Measurements from ENCODE around the gene PDE8B.

Gene PDE8B

DNA sequence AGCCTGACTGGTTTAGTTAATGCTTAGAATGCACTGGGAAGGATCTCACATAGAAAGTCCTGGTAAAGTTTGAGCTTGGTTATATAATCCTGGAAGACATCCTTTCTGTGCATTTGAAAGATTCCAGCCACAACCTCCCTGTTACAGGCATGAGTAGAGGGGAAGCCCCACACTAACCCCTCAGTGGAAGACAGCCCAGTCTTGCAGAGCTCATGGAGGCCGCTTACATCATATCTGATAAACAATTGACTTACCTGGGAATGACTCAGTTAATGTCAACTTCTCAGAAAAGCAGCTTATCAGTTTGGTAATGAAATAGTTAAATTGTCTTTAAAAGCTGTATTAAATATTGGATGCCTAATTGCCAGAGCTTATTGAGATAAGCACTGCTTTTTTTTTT lies 28.1 kb upstream of the PDE8B start:
- H2BK120ac ChIP-seq (ENCODE audit: low read depth, low read length): no peak overlapping the region
- no peaks in the 10 kb centered on the region for H3K36me3 ChIP-seq (replicated peaks in 1 of 2; ENCODE audit: control insufficient read depth in 2 of 2, insufficient read depth in 2 of 2, low read length in 2 of 2)
- H3K4ac ChIP-seq (ENCODE audit: low read length): no peak overlapping the region
- H3K27ac ChIP-seq (replicated peaks; ENCODE audit: low read length): no peak overlapping the region
- H2AFZ ChIP-seq (ENCODE audit: low read length): no peak overlapping the region
- H3K4me2 ChIP-seq (ENCODE audit: insufficient read depth, low read length, poor library complexity, severe bottlenecking): no peak overlapping the region
- no peak overlapping the region for H3K18ac ChIP-seq (ENCODE audit: low read length)
- no peak overlapping the region for H2BK12ac ChIP-seq (ENCODE audit: low read length)
- no peak overlapping the region for H2BK5ac ChIP-seq (ENCODE audit: low read length)
- H3K27me3 ChIP-seq (ENCODE audit: control insufficient read depth in 3 of 3, insufficient read depth in 3 of 3, low read depth in 1 of 3, low read length in 3 of 3): peaks cover 14 to 59% (median 36%) of the 10 kb centered on the region in 3 experiments
- no peak overlapping the region for H3K4me3 ChIP-seq (ENCODE audit: low read length in 2 of 2)
- H3K9ac ChIP-seq (ENCODE audit: low read depth, low read length, poor library complexity): no peak overlapping the region
- no peak overlapping the region for H4K91ac ChIP-seq (ENCODE audit: low read depth, low read length, poor library complexity)
- no peak overlapping the region for H2BK15ac ChIP-seq (ENCODE audit: low read length)
- no peak overlapping the region for H4K8ac ChIP-seq (ENCODE audit: low read depth, low read length)
- DNase-seq (ENCODE audit: low spot score): no peak
- WGBS, 2 donors (ENCODE audit: extremely low coverage in 2 of 2, insufficient read length in 2 of 2, insufficient replicate concordance in 1 of 2): no CpG with 5 or more reads among the region's 1 CpG
- H2AK5ac ChIP-seq (ENCODE audit: low read depth, low read length): no peak overlapping the region
- no peak overlapping the region for H3K23ac ChIP-seq (ENCODE audit: low read depth, low read length, poor library complexity)
- no peaks in the 10 kb centered on the region for H3K9me3 ChIP-seq (replicated peaks in 1 of 2; ENCODE audit: control insufficient read depth in 2 of 2, insufficient read depth in 1 of 2, low read depth in 1 of 2, low read length in 2 of 2)
- H3K14ac ChIP-seq (ENCODE audit: low read length): no peak overlapping the region
- no peaks in the 10 kb centered on the region for H3K4me1 ChIP-seq (ENCODE audit: control insufficient read depth in 2 of 2, insufficient read depth in 1 of 2, low read depth in 1 of 2, low read length in 2 of 2)
- H3K79me1 ChIP-seq (ENCODE audit: low read depth, low read length): no peaks in the 10 kb centered on the region

DNA sequence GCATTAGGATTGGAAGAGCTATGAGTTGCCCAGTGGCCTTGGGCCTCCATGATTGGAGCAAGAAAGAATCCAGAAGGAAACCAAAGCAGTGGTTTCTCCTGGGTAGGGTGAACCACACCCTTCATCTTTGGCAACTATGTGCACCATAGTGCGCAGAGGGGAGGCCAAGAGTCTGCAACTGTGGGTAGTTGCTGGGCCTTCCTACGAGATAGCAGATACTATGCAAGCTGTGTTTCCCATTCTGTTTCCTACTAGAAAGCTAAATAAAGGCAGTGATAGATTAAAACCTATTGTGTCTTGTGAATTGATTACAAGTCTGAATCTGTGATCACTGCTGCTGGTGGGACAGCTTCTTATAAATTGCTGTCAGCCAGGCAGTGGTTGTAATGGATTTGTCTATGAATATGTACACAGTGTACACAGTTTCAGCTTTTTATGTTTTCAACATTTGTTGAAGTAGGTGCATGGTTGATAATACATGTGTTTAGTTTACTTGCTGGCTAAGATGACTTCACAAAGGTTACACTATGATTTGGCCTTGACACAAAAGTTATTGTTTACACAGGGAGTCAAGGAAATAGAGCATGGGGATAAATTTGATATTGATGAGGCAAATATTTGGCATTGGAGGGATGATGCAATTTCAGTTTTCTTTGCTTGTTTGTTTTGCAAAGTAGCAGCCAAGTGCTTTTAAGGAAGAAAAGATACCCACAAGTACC lies 23.7 kb upstream of the PDE8B start:
- Histone ChIP-seq H3K4ac (ENCODE audit: low read length) (no peak overlapping the region), H3K4me2 (ENCODE audit: insufficient read depth, low read length, poor library complexity, severe bottlenecking) (no peak overlapping the region), H2AK5ac (ENCODE audit: low read depth, low read length) (no peak overlapping the region), H4K91ac (ENCODE audit: low read depth, low read length, poor library complexity) (no peak overlapping the region), H3K14ac (ENCODE audit: low read length) (no peak overlapping the region), H3K9ac (ENCODE audit: low read depth, low read length, poor library complexity) (no peak overlapping the region), H3K4me3 (ENCODE audit: low read length in 2 of 2) (no peak overlapping the region), H3K23ac (ENCODE audit: low read depth, low read length, poor library complexity) (no peak overlapping the region), H2BK5ac (ENCODE audit: low read length) (no peak overlapping the region), H2BK15ac (ENCODE audit: low read length) (no peak overlapping the region), H4K8ac (ENCODE audit: low read depth, low read length) (no peak overlapping the region), H3K4me1 (ENCODE audit: control insufficient read depth in 2 of 2, insufficient read depth in 1 of 2, low read depth in 1 of 2, low read length in 2 of 2) (no peaks in the 10 kb centered on the region), H3K27ac (replicated peaks; ENCODE audit: low read length) (no peak overlapping the region), H2AFZ (ENCODE audit: low read length) (no peak overlapping the region), H3K27me3 (ENCODE audit: control insufficient read depth in 3 of 3, insufficient read depth in 3 of 3, low read depth in 1 of 3, low read length in 3 of 3) (peaks cover 0 to 35% (median 6%) of the 10 kb centered on the region in 3 experiments), H3K18ac (ENCODE audit: low read length) (no peak overlapping the region), H2BK12ac (ENCODE audit: low read length) (no peak overlapping the region), H3K9me3 (replicated peaks in 1 of 2; ENCODE audit: control insufficient read depth in 2 of 2, insufficient read depth in 1 of 2, low read depth in 1 of 2, low read length in 2 of 2) (peaks cover 0 to under 1% of the 10 kb centered on the region in 2 donors), H2BK120ac (ENCODE audit: low read depth, low read length) (no peak overlapping the region), H3K36me3 (replicated peaks in 1 of 2; ENCODE audit: control insufficient read depth in 2 of 2, insufficient read depth in 2 of 2, low read length in 2 of 2) (no peaks in the 10 kb centered on the region), H3K79me1 (ENCODE audit: low read depth, low read length) (no peaks in the 10 kb centered on the region)
- no CpG with 5 or more reads among the region's 2 CpGs for WGBS, 2 donors (ENCODE audit: extremely low coverage in 2 of 2, insufficient read length in 2 of 2, insufficient replicate concordance in 1 of 2)
- DNase-seq (ENCODE audit: low spot score): no peak

DNA sequence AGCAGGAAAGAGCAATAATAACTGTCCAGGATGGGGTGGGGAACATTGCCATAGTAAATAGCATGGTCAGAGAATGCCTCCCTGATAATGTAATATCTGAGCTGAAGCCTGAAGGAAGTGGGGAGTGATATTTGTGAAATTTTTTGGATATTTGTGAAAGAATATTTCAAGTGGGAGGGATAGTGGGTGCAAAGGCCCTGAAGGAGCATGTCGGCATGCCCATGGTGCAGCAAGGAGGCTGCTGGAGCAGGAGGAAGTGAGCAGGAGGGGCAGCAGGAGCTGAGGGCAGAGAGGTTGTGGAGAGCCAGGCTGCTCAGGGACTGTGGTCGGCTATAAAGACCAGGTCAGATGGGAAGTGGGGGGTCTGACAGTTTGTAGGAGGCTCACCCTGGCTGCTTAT lies 21.1 kb upstream of the PDE8B start:
- no peak overlapping the region for H3K4me3 ChIP-seq (ENCODE audit: low read length in 2 of 2)
- H2AK5ac ChIP-seq (ENCODE audit: low read depth, low read length): no peak overlapping the region
- peaks cover 0 to 22% (median 0%) of the 10 kb centered on the region in 3 experiments for H3K27me3 ChIP-seq (ENCODE audit: control insufficient read depth in 3 of 3, insufficient read depth in 3 of 3, low read depth in 1 of 3, low read length in 3 of 3)
- WGBS, 2 donors (ENCODE audit: extremely low coverage in 2 of 2, insufficient read length in 2 of 2, insufficient replicate concordance in 1 of 2): no CpG with 5 or more reads among the region's 2 CpGs
- H4K8ac ChIP-seq (ENCODE audit: low read depth, low read length): no peak overlapping the region
- no peaks in the 10 kb centered on the region for H3K79me1 ChIP-seq (ENCODE audit: low read depth, low read length)
- no peak overlapping the region for H2BK15ac ChIP-seq (ENCODE audit: low read length)
- no peak overlapping the region for H3K4me2 ChIP-seq (ENCODE audit: insufficient read depth, low read length, poor library complexity, severe bottlenecking)
- H2AFZ ChIP-seq (ENCODE audit: low read length): no peak overlapping the region
- DNase-seq (ENCODE audit: low spot score): no peak
- H4K91ac ChIP-seq (ENCODE audit: low read depth, low read length, poor library complexity): no peak overlapping the region
- H3K4ac ChIP-seq (ENCODE audit: low read length): no peak overlapping the region
- H2BK120ac ChIP-seq (ENCODE audit: low read depth, low read length): no peak overlapping the region
- no peak overlapping the region for H3K18ac ChIP-seq (ENCODE audit: low read length)
- H2BK5ac ChIP-seq (ENCODE audit: low read length): no peak overlapping the region
- H3K9ac ChIP-seq (ENCODE audit: low read depth, low read length, poor library complexity): no peak overlapping the region
- H3K14ac ChIP-seq (ENCODE audit: low read length): peak overlapping the region; percentile 60
- H3K9me3 ChIP-seq (replicated peaks in 1 of 2; ENCODE audit: control insufficient read depth in 2 of 2, insufficient read depth in 1 of 2, low read depth in 1 of 2, low read length in 2 of 2): peaks cover 0 to 2% of the 10 kb centered on the region in 2 donors
- no peak overlapping the region for H3K23ac ChIP-seq (ENCODE audit: low read depth, low read length, poor library complexity)
- H3K4me1 ChIP-seq (ENCODE audit: control insufficient read depth in 2 of 2, insufficient read depth in 1 of 2, low read depth in 1 of 2, low read length in 2 of 2): no peaks in the 10 kb centered on the region
- H3K27ac ChIP-seq (replicated peaks; ENCODE audit: low read length): no peak overlapping the region
- no peaks in the 10 kb centered on the region for H3K36me3 ChIP-seq (replicated peaks in 1 of 2; ENCODE audit: control insufficient read depth in 2 of 2, insufficient read depth in 2 of 2, low read length in 2 of 2)
- H2BK12ac ChIP-seq (ENCODE audit: low read length): no peak overlapping the region

DNA sequence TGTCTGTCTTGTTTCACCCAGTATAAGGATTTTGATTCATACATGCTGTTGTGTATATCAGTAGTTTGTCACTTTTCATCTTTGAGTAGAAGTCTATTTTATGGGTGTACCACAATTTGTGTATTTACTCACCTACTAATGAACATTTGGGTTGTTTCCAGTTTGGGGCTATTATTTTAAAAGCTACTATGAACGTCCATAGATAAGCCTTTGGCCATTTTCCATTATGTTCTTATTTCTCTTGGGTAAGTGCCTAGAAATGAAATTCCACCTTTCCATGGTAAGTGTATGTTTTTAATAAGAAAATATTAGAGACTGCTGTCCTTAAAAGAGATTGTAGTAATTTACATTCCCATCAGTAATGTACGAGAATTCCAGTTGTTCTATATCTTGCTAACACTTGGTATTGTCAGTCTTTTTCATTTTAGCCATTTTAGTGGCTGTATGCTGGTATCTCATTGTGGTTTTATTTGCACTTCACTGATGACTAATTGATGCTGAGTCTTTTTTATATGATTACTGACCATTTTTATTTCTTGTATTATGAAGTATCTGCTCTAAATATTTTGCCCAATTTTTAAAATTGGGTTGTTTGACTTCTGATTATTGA lies 17.9 kb upstream of the PDE8B start:
- Histone ChIP-seq H4K8ac (ENCODE audit: low read depth, low read length) (no peak overlapping the region), H3K27ac (replicated peaks; ENCODE audit: low read length) (no peak overlapping the region), H2BK120ac (ENCODE audit: low read depth, low read length) (no peak overlapping the region), H2BK5ac (ENCODE audit: low read length) (no peak overlapping the region), H3K27me3 (ENCODE audit: control insufficient read depth in 3 of 3, insufficient read depth in 3 of 3, low read depth in 1 of 3, low read length in 3 of 3) (peaks cover 0 to 20% (median 0%) of the 10 kb centered on the region in 3 experiments), H3K79me1 (ENCODE audit: low read depth, low read length) (no peaks in the 10 kb centered on the region), H3K9me3 (replicated peaks in 1 of 2; ENCODE audit: control insufficient read depth in 2 of 2, insufficient read depth in 1 of 2, low read depth in 1 of 2, low read length in 2 of 2) (peaks cover 0 to 3% of the 10 kb centered on the region in 2 donors), H3K4me1 (ENCODE audit: control insufficient read depth in 2 of 2, insufficient read depth in 1 of 2, low read depth in 1 of 2, low read length in 2 of 2) (no peaks in the 10 kb centered on the region), H2BK15ac (ENCODE audit: low read length) (no peak overlapping the region), H4K91ac (ENCODE audit: low read depth, low read length, poor library complexity) (no peak overlapping the region), H3K36me3 (replicated peaks in 1 of 2; ENCODE audit: control insufficient read depth in 2 of 2, insufficient read depth in 2 of 2, low read length in 2 of 2) (no peaks in the 10 kb centered on the region), H3K23ac (ENCODE audit: low read depth, low read length, poor library complexity) (no peak overlapping the region), H3K9ac (ENCODE audit: low read depth, low read length, poor library complexity) (no peak overlapping the region), H2AFZ (ENCODE audit: low read length) (no peak overlapping the region), H3K14ac (ENCODE audit: low read length) (no peak overlapping the region), H3K4me3 (ENCODE audit: low read length in 2 of 2) (no peak overlapping the region), H3K18ac (ENCODE audit: low read length) (no peak overlapping the region), H2AK5ac (ENCODE audit: low read depth, low read length) (no peak overlapping the region), H2BK12ac (ENCODE audit: low read length) (no peak overlapping the region), H3K4me2 (ENCODE audit: insufficient read depth, low read length, poor library complexity, severe bottlenecking) (no peak overlapping the region), H3K4ac (ENCODE audit: low read length) (no peak overlapping the region)
- no peak for DNase-seq (ENCODE audit: low spot score)
- WGBS, 2 donors (ENCODE audit: extremely low coverage in 2 of 2, insufficient read length in 2 of 2, insufficient replicate concordance in 1 of 2): no CpG with 5 or more reads among the region's 2 CpGs
